CD14-positive monocyte (primary cell): Measurements from ENCODE around the gene DET1. TPM values are rescaled to one million over a fixed set of nuclear protein-coding genes. Genes with fewer than 3 reads are reported as not detected.

Experiments
- DNase-seq, 3 donors: peaks; one replicate each; pipeline ENCODE4 v3.0.0-alpha.2; 2011 to 2022
- H2AFZ ChIP-seq: 2 replicates; pipeline ENCODE4 v1.6.0; 2012; ENCODE audit warnings: mild to moderate bottlenecking, low read depth, low read length, inconsistent platforms; ENCODE audit not compliant: insufficient read depth, poor library complexity, severe bottlenecking
- H3K27ac ChIP-seq, 2 donors: 1 replicate in 1 of 2; 2 replicates in 1 of 2; pipeline ENCODE4 v1.5.1; 2012 to 2013; ENCODE audit warnings: low read length in 2 of 2, control low read depth in 1 of 2, inconsistent platforms in 1 of 2, low read depth in 1 of 2, mild to moderate bottlenecking in 1 of 2
- H3K27me3 ChIP-seq, 2 donors: one replicate each; pipeline versions ENCODE4 v1.6.0 to v1.6.1; 2011 to 2013; ENCODE audit warnings: low read length in 2 of 2; ENCODE audit not compliant: control insufficient read depth in 2 of 2, insufficient read depth in 2 of 2
- H3K36me3 ChIP-seq, 2 donors: replicated peaks in 1 of 2; 1 replicate in 1 of 2; 2 replicates in 1 of 2; pipeline versions ENCODE4 v1.5.1 to v1.6.1; 2012 to 2013; ENCODE audit warnings: low read length in 2 of 2, control low read depth in 1 of 2, inconsistent platforms in 1 of 2, mild to moderate bottlenecking in 1 of 2; ENCODE audit not compliant: insufficient read depth in 2 of 2, control insufficient read depth in 1 of 2
- H3K4me1 ChIP-seq, 2 donors: 1 replicate in 1 of 2; 2 replicates in 1 of 2; pipeline versions ENCODE4 v1.5.1 to v1.6.1; 2012 to 2013; ENCODE audit warnings: low read length in 2 of 2, control low read depth in 1 of 2, inconsistent platforms in 1 of 2, mild to moderate bottlenecking in 1 of 2, moderate library complexity in 1 of 2; ENCODE audit not compliant: insufficient read depth in 2 of 2, control insufficient read depth in 1 of 2
- H3K4me2 ChIP-seq: replicated peaks from 2 replicates; pipeline ENCODE3; 2012; ENCODE audit warnings: low read length, moderate library complexity, mild to moderate bottlenecking; ENCODE audit not compliant: poor library complexity, severe bottlenecking; ENCODE audit errors: extremely low read depth
- H3K4me3 ChIP-seq, 3 experiments: fragments of 200-600 bp in 1 of 3; sonication (generic) in 1 of 3; replicated peaks in 1 of 3; 1 replicate in 2 of 3; 2 replicates in 1 of 3; pipeline ENCODE4 v1.5.1; 2011 to 2013; ENCODE audit warnings: low read length in 3 of 3, mild to moderate bottlenecking in 3 of 3, control low read depth in 2 of 3, low read depth in 2 of 3, inconsistent platforms in 1 of 3, moderate library complexity in 1 of 3
- H3K79me2 ChIP-seq: 2 replicates; pipeline ENCODE4 v1.6.0; 2012; ENCODE audit warnings: mild to moderate bottlenecking, control low read depth, inconsistent platforms, low read length, moderate library complexity; ENCODE audit not compliant: insufficient read depth
- H3K9ac ChIP-seq: 2 replicates; pipeline ENCODE4 v1.6.0; 2017; ENCODE audit warnings: low read length, mild to moderate bottlenecking; ENCODE audit not compliant: insufficient read depth, poor library complexity, severe bottlenecking
- H3K9me3 ChIP-seq, 2 donors: replicated peaks in 1 of 2; 1 replicate in 1 of 2; 2 replicates in 1 of 2; pipeline versions ENCODE4 v1.5.1 to v1.6.1; 2012 to 2013; ENCODE audit warnings: low read length in 2 of 2, control low read depth in 1 of 2; ENCODE audit not compliant: control insufficient read depth in 1 of 2, insufficient read depth in 1 of 2
- H4K20me1 ChIP-seq: 2 replicates; pipeline ENCODE4 v1.6.0; 2012; ENCODE audit warnings: mild to moderate bottlenecking, low read length, control low read depth, moderate library complexity; ENCODE audit not compliant: insufficient read depth
- H3K27ac Mint-ChIP-seq, 7 donors: one replicate each; pipeline ENCODE4 v1.8.0; 2020; ENCODE audit warnings: mild to moderate bottlenecking in 7 of 7, mixed read lengths in 7 of 7, moderate library complexity in 6 of 7, inconsistent platforms in 2 of 7
- H3K27me3 Mint-ChIP-seq, 3 donors: one replicate each; pipeline ENCODE4 v1.8.0; 2021 to 2022; ENCODE audit warnings: low read depth in 3 of 3, mild to moderate bottlenecking in 3 of 3, mixed read lengths in 3 of 3, moderate library complexity in 3 of 3, inconsistent platforms in 1 of 3
- H3K36me3 Mint-ChIP-seq, 2 donors: one replicate each; pipeline ENCODE4 v1.8.0; 2020; ENCODE audit warnings: mixed read lengths in 2 of 2, inconsistent platforms in 1 of 2, mild to moderate bottlenecking in 1 of 2
- H3K4me1 Mint-ChIP-seq: one replicate; pipeline ENCODE4 v1.8.0; 2020; ENCODE audit warnings: mild to moderate bottlenecking, mixed read lengths
- H3K4me3 Mint-ChIP-seq, 2 donors: one replicate each; pipeline ENCODE4 v1.8.0; 2020; ENCODE audit warnings: mild to moderate bottlenecking in 2 of 2, mixed read lengths in 2 of 2, moderate library complexity in 1 of 2
- H3K9me3 Mint-ChIP-seq, 7 donors: one replicate each; pipeline ENCODE4 v1.8.0; 2020 to 2022; ENCODE audit warnings: mixed read lengths in 7 of 7, mild to moderate bottlenecking in 6 of 7, moderate library complexity in 6 of 7, inconsistent platforms in 2 of 7
- WGBS: methylation state at CpG from one replicate; pipeline ENCODE4 v1.1.5; 2013; ENCODE audit warnings: missing lambda C conversion rate; ENCODE audit not compliant: insufficient coverage; 5-methylcytosine and 5-hydroxymethylcytosine counted together
- intact Hi-C, 2 donors: fragments of 100-400 bp; cut with micrococcal nuclease; formaldehyde crosslinking; loops; one replicate each; pipeline versions ENCODE4 v1.15.0 to v1.15.1; 2023
- polyA plus RNA-seq, 3 donors: library from polyadenylated mRNA; depleted of rRNA in 1 of 3; unstranded in 2 of 3; stranded (reverse) in 1 of 3; fragments of 300-500 nt in 2 of 3; fragments of >200 nt in 1 of 3; fragmentation: Illumina TruSeq in 2 of 3; gene quantifications; 1 replicate in 2 of 3; 2 replicates in 1 of 3; pipeline ENCODE4 v1.2.3, GENCODE V29; 2012 to 2021
- TF ChIP-seq, protein P1 (sequence below): fragments of 200-600 bp; IDR thresholded peaks from one replicate; pipeline ENCODE4 v1.8.0; 2022; ENCODE audit warnings: antibody characterized with exemption, mild to moderate bottlenecking

DET1 gene
- polyA plus RNA-seq, 3 donors, result 0.88 to 3.4 (median 1.8) TPM

GRCh38 chr15:88487796-88488523 is 58.5 kb downstream of the DET1 start:
- peaks cover 12 to 14% of the 10 kb centered on the region in 2 donors for H3K4me1 ChIP-seq
- TF ChIP-seq, protein P1, sequence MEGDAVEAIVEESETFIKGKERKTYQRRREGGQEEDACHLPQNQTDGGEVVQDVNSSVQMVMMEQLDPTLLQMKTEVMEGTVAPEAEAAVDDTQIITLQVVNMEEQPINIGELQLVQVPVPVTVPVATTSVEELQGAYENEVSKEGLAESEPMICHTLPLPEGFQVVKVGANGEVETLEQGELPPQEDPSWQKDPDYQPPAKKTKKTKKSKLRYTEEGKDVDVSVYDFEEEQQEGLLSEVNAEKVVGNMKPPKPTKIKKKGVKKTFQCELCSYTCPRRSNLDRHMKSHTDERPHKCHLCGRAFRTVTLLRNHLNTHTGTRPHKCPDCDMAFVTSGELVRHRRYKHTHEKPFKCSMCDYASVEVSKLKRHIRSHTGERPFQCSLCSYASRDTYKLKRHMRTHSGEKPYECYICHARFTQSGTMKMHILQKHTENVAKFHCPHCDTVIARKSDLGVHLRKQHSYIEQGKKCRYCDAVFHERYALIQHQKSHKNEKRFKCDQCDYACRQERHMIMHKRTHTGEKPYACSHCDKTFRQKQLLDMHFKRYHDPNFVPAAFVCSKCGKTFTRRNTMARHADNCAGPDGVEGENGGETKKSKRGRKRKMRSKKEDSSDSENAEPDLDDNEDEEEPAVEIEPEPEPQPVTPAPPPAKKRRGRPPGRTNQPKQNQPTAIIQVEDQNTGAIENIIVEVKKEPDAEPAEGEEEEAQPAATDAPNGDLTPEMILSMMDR, result no peak
- Mint-ChIP-seq H3K36me3 (no peaks in the 10 kb centered on the region), H3K27ac (peak overlapping the region in 3 of 7 donors; percentile 0 to 81 (median 28)), H3K27me3 (peaks cover 0 to 1% (median 0%) of the 10 kb centered on the region in 3 donors), H3K4me3 (peak overlapping the region in 1 of 2 donors; percentile 68), H3K9me3 (no peaks in the 10 kb centered on the region), H3K4me1 (peaks cover 10% of the 10 kb centered on the region)
- no peak overlapping the region for H3K4me3 ChIP-seq
- H3K36me3 ChIP-seq, result no peaks in the 10 kb centered on the region
- no peaks in the 10 kb centered on the region for H3K27me3 ChIP-seq
- no peak for DNase-seq
- no peaks in the 10 kb centered on the region for H4K20me1 ChIP-seq
- H3K79me2 ChIP-seq, result no peaks in the 10 kb centered on the region
- peak overlapping the region; percentile 11 for H3K4me2 ChIP-seq
- H3K9me3 ChIP-seq, result no peaks in the 10 kb centered on the region
- peak overlapping the region in 1 of 2 donors; percentile 15 for H3K27ac ChIP-seq
- H2AFZ ChIP-seq, result no peak overlapping the region
- 89% methylated on average over 5 of the region's 11 CpGs for WGBS
- intact Hi-C loops, result no loop called here
- peak overlapping the region; percentile 8 for H3K9ac ChIP-seq

- no peak overlapping the region for H2AFZ ChIP-seq
- no peak overlapping the region for H3K4me2 ChIP-seq
- Mint-ChIP-seq H3K4me1 (peaks cover 10% of the 10 kb centered on the region), H3K9me3 (no peaks in the 10 kb centered on the region), H3K4me3 (no peak overlapping the region), H3K27ac (peak overlapping the region in 3 of 7 donors; percentile 0 to 37 (median 28)), H3K36me3 (no peaks in the 10 kb centered on the region), H3K27me3 (peaks cover 0 to 2% (median 1%) of the 10 kb centered on the region in 3 donors)
- H3K4me1 ChIP-seq, result peaks cover 12 to 14% of the 10 kb centered on the region in 2 donors
- no peaks in the 10 kb centered on the region for H3K79me2 ChIP-seq
- H3K4me3 ChIP-seq, result no peak overlapping the region
- no peaks in the 10 kb centered on the region for H3K36me3 ChIP-seq
- no peaks in the 10 kb centered on the region for H4K20me1 ChIP-seq
- 94% methylated on average over 2 of the region's 2 CpGs for WGBS
- TF ChIP-seq, protein P1, result no peak
- no peaks in the 10 kb centered on the region for H3K9me3 ChIP-seq
- H3K27me3 ChIP-seq, result no peaks in the 10 kb centered on the region
- peak overlapping the region in 1 of 2 donors; percentile 15 for H3K27ac ChIP-seq
- intact Hi-C loops, result no loop called here
- DNase-seq, result no peak
- H3K9ac ChIP-seq, result no peak overlapping the region
These were observed 59.2 kb downstream of the DET1 start for GRCh38 chr15:88487178-88487795.
